Colonic mucosa (tissue), 4 donors: ENCODE data around the gene AFF3. TPM values are rescaled to one million over a fixed set of nuclear protein-coding genes. Genes with fewer than 3 reads are reported as not detected.

Source experiments
- DNase-seq: peaks from one replicate; pipeline ENCODE4 v3.0.0-alpha.2; 2020
- H3K27ac ChIP-seq: fragments of 200-600 bp; one replicate; pipeline ENCODE4 v1.8.0; 2021
- H3K27me3 ChIP-seq: fragments of 200-600 bp; one replicate; pipeline ENCODE4 v1.8.0; 2021
- H3K36me3 ChIP-seq: fragments of 200-600 bp; one replicate; pipeline ENCODE4 v1.8.0; 2021
- H3K4me1 ChIP-seq: fragments of 200-600 bp; one replicate; pipeline ENCODE4 v1.8.0; 2021; ENCODE audit warnings: mild to moderate bottlenecking
- H3K4me3 ChIP-seq: fragments of 200-600 bp; one replicate; pipeline ENCODE4 v1.8.0; 2021
- H3K9ac ChIP-seq, 2 donors: one replicate each; pipeline ENCODE4 v1.7.0; 2013; ENCODE audit warnings: control low read depth in 2 of 2, low read depth in 2 of 2, low read length in 2 of 2
- H3K9me3 ChIP-seq: fragments of 200-600 bp; one replicate; pipeline ENCODE4 v1.8.0; 2021
- CTCF ChIP-seq: fragments of 200-600 bp; IDR thresholded peaks from one replicate; pipeline ENCODE4 v1.8.0; 2022; ENCODE audit warnings: antibody characterized with exemption, mild to moderate bottlenecking
- intact Hi-C: fragments of 100-400 bp; cut with DNase I; formaldehyde crosslinking; loops from one replicate; pipeline ENCODE4 v1.14.1; 2022
- total RNA-seq, 2 donors: library from RNA; stranded (reverse); fragmentation: NEBNext Ultra II Directional in 1 of 2; extraction: Animal tissue kit (Norgen Biotek cat#: 25700) in 1 of 2; gene quantifications; one replicate each; pipeline ENCODE4 v1.2.1, GENCODE V29; 2021
- donor health status: healthy.
- donor health status: DM: no; HTN: no; CAD: no.
- donor health status: DM: no; HTN: no; CAD: no.

AFF3 gene
- total RNA-seq, 2 donors from 2014 or later: 0.86 to 2.6 TPM

- Histone ChIP-seq H3K9ac (no peak overlapping the region), H3K36me3 (no peaks in the 10 kb centered on the region), H3K27me3 (no peaks in the 10 kb centered on the region), H3K27ac (no peak overlapping the region), H3K4me1 (no peaks in the 10 kb centered on the region), H3K9me3 (no peaks in the 10 kb centered on the region), H3K4me3 (no peak overlapping the region)
- intact Hi-C loops: no loop called here
- TF ChIP-seq CTCF: no peak
- DNase-seq: no peak
These were observed 155.2 kb downstream of the AFF3 start for GRCh38 chr2:99987160-99987559.

GRCh38 chr2:99984799-99985515 lies 157.4 kb downstream of the AFF3 start:
- Histone ChIP-seq H3K27me3 (no peaks in the 10 kb centered on the region), H3K9ac (no peak overlapping the region), H3K4me1 (no peaks in the 10 kb centered on the region), H3K27ac (no peak overlapping the region), H3K4me3 (no peak overlapping the region), H3K9me3 (no peaks in the 10 kb centered on the region), H3K36me3 (no peaks in the 10 kb centered on the region)
- intact Hi-C loops: no loop called here
- no peak for DNase-seq
- TF ChIP-seq CTCF: no peak

GRCh38 chr2:99982744-99983143 lies 159.6 kb downstream of the AFF3 start:
- intact Hi-C loops: no loop called here
- Histone ChIP-seq H3K9ac (no peak overlapping the region), H3K4me1 (no peaks in the 10 kb centered on the region), H3K36me3 (no peaks in the 10 kb centered on the region), H3K9me3 (no peaks in the 10 kb centered on the region), H3K4me3 (no peak overlapping the region), H3K27me3 (no peaks in the 10 kb centered on the region), H3K27ac (no peak overlapping the region)
- no peak for TF ChIP-seq CTCF
- DNase-seq: no peak

GRCh38 chr2:99981840-99982239 lies 160.6 kb downstream of the AFF3 start:
- Histone ChIP-seq H3K36me3 (no peaks in the 10 kb centered on the region), H3K27me3 (no peaks in the 10 kb centered on the region), H3K4me3 (no peak overlapping the region), H3K4me1 (no peaks in the 10 kb centered on the region), H3K9me3 (no peaks in the 10 kb centered on the region), H3K27ac (no peak overlapping the region), H3K9ac (no peak overlapping the region)
- DNase-seq: no peak
- intact Hi-C loops: no loop called here
- no peak for TF ChIP-seq CTCF

GRCh38 chr2:99980176-99980575 lies 162.2 kb downstream of the AFF3 start:
- Histone ChIP-seq H3K4me1 (no peaks in the 10 kb centered on the region), H3K27ac (no peak overlapping the region), H3K27me3 (no peaks in the 10 kb centered on the region), H3K4me3 (no peak overlapping the region), H3K36me3 (no peaks in the 10 kb centered on the region), H3K9me3 (no peaks in the 10 kb centered on the region), H3K9ac (no peak overlapping the region)
- no peak for TF ChIP-seq CTCF
- no peak for DNase-seq
- intact Hi-C loops: no loop called here
